Smooth muscle cell (in vitro differentiated cells): Measurements from ENCODE around the gene CTXN1. TPM values are rescaled to one million over a fixed set of nuclear protein-coding genes. Genes with fewer than 3 reads are reported as not detected.

Source experiments
- DNase-seq: peaks from one replicate; lab custom pipeline; 2025; ENCODE audit not compliant: unreplicated experiment; lab: John Stamatoyannopoulos, UW
- H2AFZ ChIP-seq: fragments of 200-600 bp; sonication (generic); 2 replicates; pipeline ENCODE4 v1.6.0; 2016; ENCODE audit warnings: antibody characterized with exemption, low read depth, mild to moderate bottlenecking
- H3F3A ChIP-seq: fragments of 200-600 bp; sonication (generic); 2 replicates; pipeline ENCODE4 v1.6.0; 2017; ENCODE audit warnings: antibody characterized with exemption, low read depth
- H3K27ac ChIP-seq: fragments of 200-600 bp; sonication (generic); 2 replicates; pipeline ENCODE4 v1.5.1; 2016; ENCODE audit warnings: low read depth, mild to moderate bottlenecking
- H3K27me3 ChIP-seq: fragments of 200-600 bp; sonication (generic); 2 replicates; pipeline ENCODE4 v1.6.1; 2016; ENCODE audit warnings: low read depth, mild to moderate bottlenecking
- H3K36me3 ChIP-seq: fragments of 200-600 bp; sonication (generic); 2 replicates; pipeline ENCODE4 v1.5.1; 2016; ENCODE audit warnings: low read depth
- H3K4me1 ChIP-seq: fragments of 200-600 bp; sonication (generic); 2 replicates; pipeline ENCODE4 v1.5.1; 2016; ENCODE audit warnings: low read depth
- H3K4me2 ChIP-seq: fragments of 200-600 bp; sonication (generic); 2 replicates; pipeline ENCODE4 v1.6.0; 2016; ENCODE audit warnings: mild to moderate bottlenecking
- H3K4me3 ChIP-seq: fragments of 200-600 bp; sonication (generic); 2 replicates; pipeline ENCODE4 v1.5.1; 2016; ENCODE audit warnings: mild to moderate bottlenecking
- H3K79me2 ChIP-seq: fragments of 200-600 bp; sonication (generic); 2 replicates; pipeline ENCODE4 v1.6.0; 2016; ENCODE audit warnings: low read depth, mild to moderate bottlenecking
- H3K9ac ChIP-seq: fragments of 200-600 bp; sonication (generic); 2 replicates; pipeline ENCODE4 v1.6.0; 2016; ENCODE audit warnings: low read depth
- H3K9me3 ChIP-seq: fragments of 200-600 bp; sonication (generic); replicated peaks from 2 replicates; pipeline ENCODE4 v1.5.1; 2016; ENCODE audit warnings: low read depth
- H4K20me1 ChIP-seq: fragments of 200-600 bp; sonication (generic); 2 replicates; pipeline ENCODE4 v1.6.0; 2016; ENCODE audit warnings: low read depth
- WGBS: methylation state at CpG from one replicate; pipeline ENCODE4 v1.1.7; 2016; ENCODE audit warnings: low lambda C conversion rate; 5-methylcytosine and 5-hydroxymethylcytosine counted together
- polyA plus RNA-seq: library from polyadenylated mRNA; unstranded; fragments of >200 nt; fragmentation: Nextera tagmentation; extraction: Ambion mirVana; gene quantifications from 2 replicates; pipeline ENCODE4 v1.2.1, GENCODE V29; 2016
- total RNA-seq: library from RNA; depleted of rRNA; stranded (reverse); fragments of >200 nt; gene quantifications from 2 replicates; pipeline ENCODE4 v1.2.3, GENCODE V29; 2014
- TF ChIP-seq, protein P1 (sequence below): fragments of 200-600 bp; sonication (generic); IDR thresholded peaks from 2 replicates; pipeline ENCODE4 v1.5.1; 2017; ENCODE audit warnings: borderline replicate concordance, mild to moderate bottlenecking, antibody characterized with exemption; ENCODE audit not compliant: insufficient read depth, poor library complexity, severe bottlenecking

CTXN1 gene
- total and polyA plus RNA-seq, 2 experiments from 2014 or later = 4.8 to 25.4 TPM

DNA sequence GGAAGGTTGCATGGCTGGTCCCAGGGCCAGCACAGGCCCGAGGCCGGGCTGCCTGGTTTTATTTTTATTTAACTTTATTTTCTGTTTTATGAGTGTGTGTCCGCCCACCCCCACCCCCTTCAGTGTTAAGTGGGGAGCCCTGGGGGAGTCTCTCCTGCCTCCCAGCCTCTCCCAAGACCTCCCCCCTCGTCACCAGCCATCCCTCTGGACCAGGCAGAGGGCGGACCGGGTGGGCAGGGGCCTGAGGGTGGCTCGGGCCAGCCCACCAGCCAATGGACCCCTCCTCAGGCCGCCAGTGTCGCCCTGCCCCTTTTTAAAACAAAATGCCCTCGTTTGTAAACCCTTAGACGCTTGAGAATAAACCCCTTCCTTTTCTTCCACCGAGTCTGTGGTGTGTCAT is 11.8 kb downstream of the CTXN1 start:
- Histone ChIP-seq H3K4me3 (no peak overlapping the region), H3F3A (peaks cover 7% of the 10 kb centered on the region), H3K36me3 (no peaks in the 10 kb centered on the region), H3K9ac (no peak overlapping the region), H3K4me1 (peaks cover 15% of the 10 kb centered on the region), H3K27ac (no peak overlapping the region), H3K9me3 (no peaks in the 10 kb centered on the region), H3K27me3 (no peaks in the 10 kb centered on the region), H3K79me2 (no peaks in the 10 kb centered on the region), H4K20me1 (peaks cover 14% of the 10 kb centered on the region), H2AFZ (no peak overlapping the region), H3K4me2 (no peak overlapping the region)
- 89% methylated on average over 7 of the region's 12 CpGs for WGBS
- no peak for DNase-seq
- TF ChIP-seq, protein P1, sequence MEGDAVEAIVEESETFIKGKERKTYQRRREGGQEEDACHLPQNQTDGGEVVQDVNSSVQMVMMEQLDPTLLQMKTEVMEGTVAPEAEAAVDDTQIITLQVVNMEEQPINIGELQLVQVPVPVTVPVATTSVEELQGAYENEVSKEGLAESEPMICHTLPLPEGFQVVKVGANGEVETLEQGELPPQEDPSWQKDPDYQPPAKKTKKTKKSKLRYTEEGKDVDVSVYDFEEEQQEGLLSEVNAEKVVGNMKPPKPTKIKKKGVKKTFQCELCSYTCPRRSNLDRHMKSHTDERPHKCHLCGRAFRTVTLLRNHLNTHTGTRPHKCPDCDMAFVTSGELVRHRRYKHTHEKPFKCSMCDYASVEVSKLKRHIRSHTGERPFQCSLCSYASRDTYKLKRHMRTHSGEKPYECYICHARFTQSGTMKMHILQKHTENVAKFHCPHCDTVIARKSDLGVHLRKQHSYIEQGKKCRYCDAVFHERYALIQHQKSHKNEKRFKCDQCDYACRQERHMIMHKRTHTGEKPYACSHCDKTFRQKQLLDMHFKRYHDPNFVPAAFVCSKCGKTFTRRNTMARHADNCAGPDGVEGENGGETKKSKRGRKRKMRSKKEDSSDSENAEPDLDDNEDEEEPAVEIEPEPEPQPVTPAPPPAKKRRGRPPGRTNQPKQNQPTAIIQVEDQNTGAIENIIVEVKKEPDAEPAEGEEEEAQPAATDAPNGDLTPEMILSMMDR = no peak

DNA sequence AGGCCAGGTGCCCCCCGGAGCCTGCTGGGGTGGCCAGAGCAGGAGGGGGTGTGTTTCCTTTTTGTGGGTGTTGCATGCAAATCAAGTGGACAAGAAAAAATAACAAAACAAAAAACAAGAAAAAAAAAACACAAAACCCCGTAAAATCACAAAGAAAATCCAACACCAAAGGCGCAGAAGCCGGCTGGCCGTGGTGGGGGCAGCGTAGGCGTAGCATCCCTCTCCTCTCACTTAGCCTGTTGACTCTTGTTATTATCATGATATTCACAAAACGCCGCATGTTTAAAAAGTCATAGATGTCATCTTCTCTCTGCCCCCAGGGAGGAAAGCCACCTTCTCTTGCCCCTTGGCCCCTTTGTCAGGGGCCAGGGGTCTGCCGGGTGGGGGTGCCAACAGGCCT is 12.3 kb downstream of the CTXN1 start:
- H3K4me3 ChIP-seq = no peak overlapping the region
- H4K20me1 ChIP-seq = peaks cover 19% of the 10 kb centered on the region
- no peak overlapping the region for H3K9ac ChIP-seq
- no peaks in the 10 kb centered on the region for H3K36me3 ChIP-seq
- 96% methylated on average over 10 of the region's 10 CpGs for WGBS
- H2AFZ ChIP-seq = no peak overlapping the region
- peaks cover 3% of the 10 kb centered on the region for H3F3A ChIP-seq
- H3K27ac ChIP-seq = no peak overlapping the region
- H3K27me3 ChIP-seq = no peaks in the 10 kb centered on the region
- H3K79me2 ChIP-seq = no peaks in the 10 kb centered on the region
- TF ChIP-seq, protein P1 = no peak
- DNase-seq = no peak
- no peak overlapping the region for H3K4me2 ChIP-seq
- peaks cover 15% of the 10 kb centered on the region for H3K4me1 ChIP-seq
- H3K9me3 ChIP-seq = no peaks in the 10 kb centered on the region

DNA sequence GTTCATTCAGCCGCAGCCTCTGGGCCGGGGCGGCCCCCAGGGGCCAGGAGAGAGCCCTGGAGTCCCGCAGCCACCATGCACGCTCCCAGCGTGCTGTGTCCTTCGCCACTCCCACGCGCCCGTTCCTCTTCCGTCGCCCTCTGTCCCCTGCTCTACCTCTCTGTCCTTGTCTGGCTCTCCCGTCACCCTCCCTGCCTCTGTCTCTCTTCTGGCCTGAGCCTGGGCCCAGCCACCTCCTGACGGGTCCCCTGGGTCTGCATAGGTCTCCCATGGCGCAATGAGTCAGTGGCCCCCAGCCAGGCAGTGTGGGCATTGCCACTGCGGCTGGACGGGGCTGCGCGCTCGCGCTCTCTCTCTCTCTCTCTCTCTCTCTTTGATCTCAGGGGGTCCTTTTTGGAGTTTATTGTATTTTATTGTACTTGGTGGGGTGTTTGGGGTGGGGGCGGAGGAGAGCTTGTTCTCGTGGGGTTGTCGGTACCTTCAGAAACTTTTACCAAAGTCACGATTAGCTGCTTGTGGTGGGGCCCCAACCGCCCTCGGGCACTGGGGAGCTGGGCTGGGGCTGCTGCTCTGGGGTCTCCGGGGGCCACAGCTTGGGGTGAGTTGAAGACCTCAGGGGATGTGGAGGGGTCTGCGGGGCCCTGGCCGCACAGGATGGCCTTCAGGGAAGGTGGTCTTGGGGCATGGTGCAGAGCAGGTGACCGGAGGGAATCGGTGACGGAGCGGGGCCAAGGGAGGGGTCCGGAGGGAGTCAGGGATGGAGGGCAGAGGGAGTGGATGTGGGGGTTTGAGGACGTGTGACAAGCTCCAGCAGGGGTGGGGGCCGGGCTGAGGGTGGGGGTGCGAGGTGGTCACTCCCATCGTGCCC is 13.0 kb downstream of the CTXN1 start:
- 97% methylated on average over 32 of the region's 39 CpGs for WGBS

More for the DNA sequence above, 13.0 kb downstream of the CTXN1 start:
- DNase-seq = no peak
- Histone ChIP-seq H4K20me1 (peaks cover 26% of the 10 kb centered on the region), H3K4me1 (peaks cover 15% of the 10 kb centered on the region), H3K9ac (no peak overlapping the region), H3K9me3 (no peaks in the 10 kb centered on the region), H3K4me3 (no peak overlapping the region), H3K4me2 (no peak overlapping the region), H2AFZ (no peak overlapping the region), H3F3A (no peaks in the 10 kb centered on the region), H3K36me3 (no peaks in the 10 kb centered on the region), H3K27me3 (no peaks in the 10 kb centered on the region), H3K79me2 (no peaks in the 10 kb centered on the region), H3K27ac (no peak overlapping the region)
- TF ChIP-seq, protein P1 = no peak
